Measurements from ENCODE around the gene RPL23. TPM values are rescaled to one million over a fixed set of nuclear protein-coding genes. Genes with fewer than 3 reads are reported as not detected.

RPL23 gene
- total RNA-seq, 4 donors from 2014 or later: 2,328 to 2,756 (median 2,634) TPM

GRCh38 chr17:38883592-38884526 lies 30.3 kb upstream of the RPL23 start:
- TF ChIP-seq, protein P1, sequence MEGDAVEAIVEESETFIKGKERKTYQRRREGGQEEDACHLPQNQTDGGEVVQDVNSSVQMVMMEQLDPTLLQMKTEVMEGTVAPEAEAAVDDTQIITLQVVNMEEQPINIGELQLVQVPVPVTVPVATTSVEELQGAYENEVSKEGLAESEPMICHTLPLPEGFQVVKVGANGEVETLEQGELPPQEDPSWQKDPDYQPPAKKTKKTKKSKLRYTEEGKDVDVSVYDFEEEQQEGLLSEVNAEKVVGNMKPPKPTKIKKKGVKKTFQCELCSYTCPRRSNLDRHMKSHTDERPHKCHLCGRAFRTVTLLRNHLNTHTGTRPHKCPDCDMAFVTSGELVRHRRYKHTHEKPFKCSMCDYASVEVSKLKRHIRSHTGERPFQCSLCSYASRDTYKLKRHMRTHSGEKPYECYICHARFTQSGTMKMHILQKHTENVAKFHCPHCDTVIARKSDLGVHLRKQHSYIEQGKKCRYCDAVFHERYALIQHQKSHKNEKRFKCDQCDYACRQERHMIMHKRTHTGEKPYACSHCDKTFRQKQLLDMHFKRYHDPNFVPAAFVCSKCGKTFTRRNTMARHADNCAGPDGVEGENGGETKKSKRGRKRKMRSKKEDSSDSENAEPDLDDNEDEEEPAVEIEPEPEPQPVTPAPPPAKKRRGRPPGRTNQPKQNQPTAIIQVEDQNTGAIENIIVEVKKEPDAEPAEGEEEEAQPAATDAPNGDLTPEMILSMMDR (IDR thresholded peaks at IDR 0.05; ENCODE audit: low read depth): no peak

DNA sequence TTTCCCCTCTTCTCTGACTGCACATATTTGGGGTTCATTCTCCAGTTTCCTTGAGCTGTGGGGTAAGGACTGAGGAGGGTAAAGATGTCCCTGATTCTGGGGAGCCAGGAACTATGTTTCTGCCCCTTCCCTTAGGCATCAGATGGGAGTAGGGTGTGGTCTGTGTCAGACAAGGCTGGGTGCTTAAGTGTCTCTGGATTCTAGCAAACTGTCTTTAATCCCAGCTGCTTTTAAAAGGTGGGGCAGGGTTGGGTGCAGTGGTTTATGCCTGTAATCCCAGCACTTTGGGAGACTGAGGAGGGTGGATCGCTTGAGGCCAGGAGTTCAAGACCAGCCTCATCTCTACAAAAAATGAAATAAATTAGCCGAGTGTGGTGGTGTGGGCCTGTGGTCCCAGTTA lies 29.3 kb upstream of the RPL23 start:
- TF ChIP-seq, protein P1 (IDR thresholded peaks at IDR 0.05; ENCODE audit: low read depth): no peak

- TF ChIP-seq, protein P1 (IDR thresholded peaks at IDR 0.05; ENCODE audit: low read depth): no peak
These were observed 28.2 kb upstream of the RPL23 start for GRCh38 chr17:38881600-38882191.

DNA sequence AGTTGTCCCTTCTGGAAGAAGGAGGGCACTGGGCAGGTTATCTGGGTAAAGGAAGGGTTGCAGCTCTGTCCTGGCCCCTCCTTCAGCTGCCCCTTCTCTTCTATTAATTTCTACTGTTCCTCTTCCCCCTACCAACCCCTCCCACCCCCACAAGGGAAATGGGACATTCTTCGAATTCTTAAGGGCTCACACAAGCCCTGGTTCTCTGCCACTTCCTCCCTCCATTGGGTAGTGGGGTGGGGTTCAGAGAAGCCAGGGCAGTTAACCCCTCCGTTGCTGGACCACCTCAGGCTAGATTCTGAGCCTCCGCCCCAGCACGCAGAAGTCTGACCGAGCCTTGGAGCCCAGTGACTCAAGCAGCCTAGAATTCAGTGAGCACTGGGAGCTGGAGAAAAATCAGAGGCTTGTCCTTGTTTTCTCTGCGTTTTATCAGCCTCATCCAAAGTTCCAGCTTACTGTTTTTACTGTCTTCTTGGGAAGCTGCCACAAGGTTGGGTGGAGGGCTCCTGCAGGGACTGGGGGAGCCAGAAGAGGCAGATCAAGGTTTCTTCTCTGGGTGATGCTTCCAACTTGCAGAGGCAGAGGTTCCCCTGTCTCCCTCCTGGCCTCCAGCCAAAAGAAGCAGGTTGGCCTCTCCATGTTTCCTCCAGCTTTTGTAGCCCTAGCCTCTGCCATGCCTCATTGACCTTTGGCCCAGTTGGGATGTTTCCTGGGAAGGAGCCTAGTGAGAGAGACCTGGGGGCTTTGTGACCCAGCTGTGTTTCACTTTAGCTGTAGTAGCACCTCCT lies 26.6 kb upstream of the RPL23 start:
- TF ChIP-seq, protein P1 (IDR thresholded peaks at IDR 0.05; ENCODE audit: low read depth): no peak

DNA sequence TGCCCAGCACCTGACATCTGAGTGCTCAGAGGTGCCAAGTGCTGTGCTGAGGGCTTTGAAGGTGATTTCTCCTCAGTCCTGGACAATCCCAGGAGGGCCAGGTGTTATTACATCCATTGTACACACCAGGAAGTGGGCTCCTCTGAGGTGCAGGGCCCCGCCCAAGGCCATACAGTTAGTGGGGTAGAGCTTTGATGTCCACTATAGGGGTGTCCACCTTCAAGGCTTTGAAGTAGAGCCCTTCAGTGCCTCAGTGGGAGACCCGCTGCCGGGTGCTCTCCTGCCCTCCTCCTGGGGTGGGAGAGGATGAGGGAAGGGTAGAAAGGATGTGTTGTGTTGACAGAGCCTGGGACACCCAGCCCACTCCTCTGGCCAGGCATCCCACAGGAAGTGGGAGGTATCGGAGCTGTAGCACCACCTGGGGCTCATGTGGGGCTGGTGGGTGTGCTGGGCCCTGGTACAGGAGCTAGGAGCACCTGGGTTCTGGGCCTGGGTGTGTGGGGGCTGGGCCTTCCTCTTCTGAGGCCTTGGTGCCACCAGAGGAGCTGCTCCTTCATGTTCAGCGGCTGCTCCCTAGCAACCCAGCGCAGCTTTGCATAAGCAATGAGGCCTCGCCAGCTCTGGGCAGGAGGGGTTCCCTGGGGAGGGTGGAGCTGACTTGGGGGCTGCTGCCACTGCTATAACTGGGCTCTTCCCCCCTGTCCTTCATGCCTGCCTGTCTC lies 23.8 kb upstream of the RPL23 start:
- TF ChIP-seq, protein P1 (IDR thresholded peaks at IDR 0.05; ENCODE audit: low read depth): no peak

- TF ChIP-seq, protein P1 (IDR thresholded peaks at IDR 0.05; ENCODE audit: low read depth): no peak
These were observed 22.1 kb upstream of the RPL23 start for GRCh38 chr17:38875477-38876075.

Data from subcutaneous adipose tissue (tissue), 4 donors.